Glomerular endothelial cell (primary cell): ENCODE data around the gene ZFP69. TPM values are rescaled to one million over a fixed set of nuclear protein-coding genes. Genes with fewer than 3 reads are reported as not detected.

Experiments
- DNase-seq: peaks from one replicate; pipeline ENCODE4 v3.0.0-alpha.2; 2011; ENCODE audit warnings: low read depth, low spot score; ENCODE audit errors: extremely low read depth
- total RNA-seq: library from RNA; depleted of rRNA; stranded (reverse); fragments of >200 nt; gene quantifications from 2 replicates; pipeline ENCODE4 v1.2.3, GENCODE V29; 2015

The ZFP69 gene
- total RNA-seq, 1 donor from 2014 or later, result 3.7 TPM

DNA sequence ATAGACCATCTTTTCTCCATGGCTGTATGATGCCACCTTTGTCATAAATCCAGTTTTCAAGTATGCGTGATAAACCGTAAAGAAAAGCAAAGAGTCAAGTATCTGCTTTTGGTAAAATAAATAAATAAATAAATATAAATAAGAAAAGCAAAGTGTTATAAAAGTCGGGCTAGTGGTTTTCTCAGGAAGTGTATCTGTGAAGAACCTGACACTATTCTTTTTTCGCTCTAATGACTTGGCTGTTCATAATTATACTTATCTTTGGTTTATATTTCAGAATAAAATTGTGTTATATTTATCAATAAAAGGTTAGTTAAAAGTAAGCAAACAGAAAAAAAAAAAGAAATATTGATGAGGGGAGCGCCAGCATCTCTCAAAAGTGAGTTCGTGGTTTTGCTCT is 30.9 kb downstream of the ZFP69 start:
- no peak for DNase-seq

DNA sequence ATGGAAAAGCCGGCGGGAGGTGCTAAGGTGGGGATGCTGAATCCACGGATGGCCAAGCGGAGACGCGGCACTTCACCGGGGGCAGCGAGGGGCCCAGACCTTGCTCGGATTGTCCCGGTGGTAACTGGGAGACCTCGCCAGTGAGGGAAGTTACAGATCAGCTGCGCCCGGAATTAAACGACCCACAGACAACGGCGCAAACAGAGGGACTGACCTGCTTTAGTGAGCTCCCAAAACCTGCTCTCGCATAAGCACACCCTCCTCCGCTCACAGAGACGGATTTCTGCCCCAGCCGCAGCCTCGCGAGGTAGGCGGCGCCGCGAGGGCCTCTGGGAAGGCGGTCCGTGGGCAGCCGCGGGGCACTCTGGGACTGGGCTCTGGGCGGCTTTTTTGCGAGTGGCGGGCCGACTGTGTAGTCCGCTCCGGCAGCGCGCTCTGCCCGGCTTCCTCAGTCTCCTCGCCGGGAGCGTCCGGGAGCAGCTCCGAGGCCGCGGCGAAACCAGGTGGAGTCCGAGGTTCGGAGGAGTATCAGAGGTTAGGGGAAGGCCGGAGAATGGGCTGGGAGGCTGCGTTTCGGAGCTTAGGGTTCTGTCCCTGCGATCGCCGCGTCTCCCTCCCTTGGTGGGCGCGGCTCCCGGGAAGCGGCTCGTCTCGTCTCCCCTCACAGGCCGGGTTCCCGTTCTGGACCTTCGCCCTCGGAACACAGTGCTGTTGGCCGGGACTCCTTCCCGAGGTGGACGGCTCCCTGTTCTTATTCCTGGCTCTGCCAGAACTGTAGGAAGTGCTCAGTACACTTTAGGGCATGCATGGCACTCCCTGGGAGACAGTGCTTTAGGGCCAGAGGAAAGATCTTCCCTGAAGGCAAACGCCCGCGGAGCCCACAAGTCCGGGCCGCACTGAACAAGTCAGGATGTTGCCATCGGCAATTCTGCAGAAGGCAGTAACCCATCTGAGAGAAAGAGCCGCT is 31.6 kb downstream of the ZFP69 start, which contains the start of gene EXO5:
TSS of gene EXO5 (plus strand) at position 393 of the 967 bp plus-strand sequence. CDS start 5,778 bp downstream, outside the sequence.
- no peak for DNase-seq

DNA sequence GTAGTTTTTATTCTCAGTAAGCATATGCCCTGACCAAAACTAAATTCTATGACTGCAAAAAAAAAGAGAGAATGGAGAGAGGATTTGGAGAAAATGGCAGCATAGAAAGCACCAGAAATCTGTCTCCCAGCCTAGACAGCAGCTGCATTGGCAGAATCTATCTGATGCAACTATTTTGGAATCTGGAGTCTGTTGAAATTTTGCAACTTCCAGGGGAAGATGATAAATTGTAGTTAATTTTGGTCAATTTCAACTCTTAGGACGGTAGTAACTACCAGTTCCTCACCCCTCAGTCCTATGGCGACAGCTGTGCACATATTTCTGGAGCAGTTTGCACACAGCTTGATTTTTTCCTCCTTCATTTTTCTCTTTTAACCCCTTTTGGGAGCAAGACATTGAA is 42.4 kb downstream of the ZFP69 start:
- no peak for DNase-seq

DNA sequence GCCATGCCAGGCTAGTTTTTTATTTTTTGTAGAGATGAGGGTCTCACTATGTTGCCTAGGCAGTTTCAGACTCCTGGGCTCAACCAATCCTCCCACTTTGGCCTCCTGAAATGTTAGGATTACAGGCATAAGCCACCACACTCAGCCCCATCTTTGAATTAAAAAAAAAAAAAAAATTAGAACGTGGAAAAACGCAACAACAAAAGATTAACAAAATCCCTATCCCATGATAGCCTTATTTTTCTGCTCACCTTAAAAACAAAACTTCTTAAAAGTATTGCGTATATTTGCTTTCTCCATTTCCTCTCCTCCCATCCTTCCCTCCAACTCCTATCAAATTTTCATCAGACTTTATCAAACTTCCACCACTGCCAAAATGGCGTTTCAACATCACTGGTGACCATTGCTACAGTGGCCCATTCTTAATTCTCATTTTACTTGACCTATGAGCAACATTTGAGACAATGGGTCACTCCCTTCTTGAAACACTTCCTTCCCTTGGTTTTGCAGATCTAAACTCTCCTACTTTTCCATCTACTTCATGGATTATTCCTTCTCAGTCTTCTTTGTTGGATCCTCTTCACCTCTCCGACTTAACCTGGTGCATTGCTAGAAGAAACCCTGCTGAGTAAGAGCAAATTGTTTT is 53.8 kb downstream of the ZFP69 start:
- DNase-seq, result no peak

DNA sequence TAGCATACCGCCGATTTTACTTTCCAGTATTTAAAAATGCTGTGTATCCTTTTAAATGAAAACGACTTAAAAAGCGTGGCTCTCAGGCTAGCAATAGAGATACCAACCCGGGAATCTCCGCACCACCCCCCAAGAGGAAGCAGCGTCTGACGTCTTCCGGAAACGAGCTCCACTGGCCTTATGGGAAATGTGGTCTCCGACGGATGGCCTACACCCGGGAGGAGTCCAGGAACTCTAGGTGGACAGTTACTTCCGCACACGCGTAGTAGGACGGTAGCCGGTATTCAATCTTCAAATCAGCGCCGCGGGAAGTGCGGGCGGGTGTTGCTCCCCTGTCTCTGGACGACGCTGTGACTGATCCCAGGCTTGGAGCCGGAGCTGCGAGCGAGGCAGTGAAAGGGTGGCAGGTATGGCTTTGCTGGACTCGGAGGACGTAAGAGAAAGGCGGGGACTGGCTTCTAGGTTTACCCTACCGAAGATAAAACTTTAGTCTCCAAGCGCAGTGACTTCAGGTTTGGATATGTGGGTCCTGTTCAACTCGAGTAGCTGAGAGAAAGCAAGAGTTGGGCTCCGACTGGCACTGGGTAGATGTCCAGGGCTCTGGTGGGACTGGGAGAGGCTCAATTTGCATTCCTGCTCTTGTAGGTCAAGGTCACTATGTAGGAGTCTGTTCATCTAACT is 54.4 kb downstream of the ZFP69 start, which contains the start of gene ZNF684:
TSS of gene ZNF684 (plus strand) at position 257 of the 681 bp plus-strand sequence. CDS start 1,530 bp downstream, outside the sequence.
- DNase-seq, result no peak

DNA sequence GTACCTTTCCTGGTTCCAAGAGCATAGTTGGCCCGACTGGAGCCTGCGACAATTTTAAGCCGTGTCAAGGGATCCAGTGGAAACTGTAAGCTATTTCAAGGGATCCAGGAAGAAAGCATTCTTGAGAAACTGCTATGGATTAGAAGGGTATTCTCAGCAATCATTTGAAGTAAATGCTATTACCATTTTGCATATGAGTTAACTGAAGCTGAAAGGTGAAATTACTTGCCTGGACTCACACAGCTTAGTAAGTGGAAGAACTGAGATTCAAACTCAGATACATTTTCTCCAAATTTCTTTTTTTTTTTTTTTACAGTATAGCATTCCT is 54.9 kb downstream of the ZFP69 start:
- DNase-seq, result no peak

DNA sequence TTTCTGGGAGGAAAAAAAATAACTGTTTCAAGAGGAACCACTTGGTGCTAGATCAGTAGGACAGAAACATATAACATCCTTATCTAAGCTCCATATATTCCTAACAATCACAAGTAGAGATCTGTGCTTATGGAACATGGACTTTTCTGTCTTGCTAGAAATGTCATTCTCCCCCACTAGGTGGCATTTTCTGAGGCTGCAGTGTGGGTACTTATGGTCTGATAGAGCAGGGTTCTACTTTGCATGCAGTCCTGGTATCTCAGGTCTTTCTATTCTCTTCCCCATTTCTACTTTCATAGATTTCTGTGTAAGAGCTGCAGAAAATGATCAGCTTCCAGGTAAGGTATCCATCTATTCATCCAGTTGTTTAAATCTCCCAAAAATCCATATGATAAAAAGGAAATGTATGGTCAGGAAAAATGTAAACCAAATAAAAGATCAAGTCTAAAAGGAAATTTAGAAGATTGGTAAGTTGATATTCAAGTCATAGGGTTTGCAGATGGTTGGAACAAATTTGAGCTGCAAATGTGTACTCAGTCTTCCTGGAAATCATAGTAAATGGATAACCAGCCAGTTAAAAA is 55.8 kb downstream of the ZFP69 start:
- no peak for DNase-seq

DNA sequence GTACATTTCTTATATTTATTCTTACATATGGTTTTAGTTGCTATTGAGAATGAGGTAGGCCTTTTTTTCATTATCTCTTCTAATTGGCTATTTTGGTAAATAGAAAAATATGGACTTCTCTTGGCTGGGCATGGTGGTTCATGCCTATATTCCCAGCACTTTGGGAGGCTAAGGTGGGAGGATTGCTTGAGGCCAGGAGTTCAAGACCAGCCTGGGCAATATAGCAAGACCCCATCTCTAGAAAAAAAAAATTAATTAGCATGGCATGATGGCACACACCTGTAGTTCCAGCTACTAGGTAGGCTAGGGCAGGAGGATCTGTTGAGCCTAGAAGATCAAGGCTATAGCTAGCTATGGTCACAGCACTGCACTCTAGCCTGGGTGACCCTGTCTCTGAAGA is 57.5 kb downstream of the ZFP69 start:
- DNase-seq, result no peak

DNA sequence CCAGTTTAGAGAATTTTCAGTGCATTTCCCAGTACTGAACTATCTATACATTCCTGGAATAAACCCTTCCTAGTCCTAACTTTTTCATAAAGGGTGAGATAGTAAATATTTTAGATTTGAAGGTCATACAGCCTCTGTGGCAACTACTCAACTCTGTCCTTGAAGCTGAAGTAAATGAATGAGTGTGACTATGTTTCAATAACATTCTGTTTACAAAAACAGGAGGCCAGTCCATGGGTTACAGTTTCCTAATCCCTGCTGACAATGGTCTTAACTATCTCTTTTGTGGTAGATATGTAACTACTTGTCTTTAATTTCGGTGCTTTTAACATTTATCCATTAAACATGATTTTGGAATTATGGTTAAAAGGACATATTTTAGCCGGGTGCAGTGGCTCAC is 58.6 kb downstream of the ZFP69 start:
- no peak for DNase-seq

DNA sequence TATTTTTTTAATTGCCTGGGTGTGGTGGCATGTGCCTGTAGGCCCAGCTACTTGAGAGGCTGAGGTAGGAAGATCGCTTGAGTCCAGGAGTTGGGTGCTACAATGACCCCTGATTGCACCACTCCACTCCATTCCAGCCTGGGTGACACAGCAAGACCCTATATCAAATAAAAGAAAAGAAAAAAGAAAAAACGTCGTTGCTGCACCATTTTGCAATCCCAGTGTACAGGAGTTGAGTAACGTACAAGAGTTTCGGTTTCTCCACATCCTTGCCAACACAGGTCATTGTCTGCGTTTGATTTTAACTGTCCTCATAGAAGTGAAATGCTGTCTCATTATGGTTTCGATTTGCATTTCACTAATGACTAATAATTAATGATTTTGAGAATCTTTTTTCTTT is 62.2 kb downstream of the ZFP69 start:
- no peak for DNase-seq

Other genes starting within 250 kb of the ZFP69 start
- gene TMCO2, start 229.4 kb upstream of the ZFP69 start, total RNA-seq, result not detected in 2 replicates
- 45.0 and 45.6 TPM in 2 replicates for gene ZMPSTE24, start 219.1 kb upstream of the ZFP69 start, total RNA-seq
- 0.12 and 1.1 TPM in 2 replicates for gene COL9A2, start 160.0 kb upstream of the ZFP69 start, total RNA-seq
- gene SMAP2, start 103.6 kb upstream of the ZFP69 start, total RNA-seq, result 9.5 and 13.6 TPM in 2 replicates
- 1.6 and 3.5 TPM in 2 replicates for gene ZFP69B, start 26.8 kb upstream of the ZFP69 start, total RNA-seq
- 9.8 and 12.3 TPM in 2 replicates for gene EXO5, start 31.5 kb downstream of the ZFP69 start, total RNA-seq
- gene ZNF684, start 54.3 kb downstream of the ZFP69 start, total RNA-seq, result 1.7 and 2.0 TPM in 2 replicates
- gene RIMS3, start 188.4 kb downstream of the ZFP69 start, total RNA-seq, result under 0.01 and 0.15 TPM in 2 replicates
- 32.5 and 37.2 TPM in 2 replicates for gene NFYC, start 214.4 kb downstream of the ZFP69 start, total RNA-seq